Uterus (tissue), 2 donors: ENCODE results near the gene ZNF439.

Source experiments
- CTCF ChIP-seq, 4 experiments: fragments of 200-600 bp in 2 of 4; fragments of 450-650 bp in 2 of 4; sonication (generic) in 2 of 4; IDR thresholded peaks; one replicate each; pipeline ENCODE4 v1.5.1; 2016 to 2019; ENCODE audit warnings: antibody characterized with exemption in 4 of 4, mild to moderate bottlenecking in 2 of 4, moderate library complexity in 1 of 4
- POLR2A ChIP-seq, 2 donors: fragments of 450-650 bp; IDR thresholded peaks; one replicate each; pipeline ENCODE4 v1.6.1; 2016; ENCODE audit warnings: antibody characterized with exemption in 2 of 2, mild to moderate bottlenecking in 1 of 2, moderate library complexity in 1 of 2

GRCh38 chr19:11814700-11815035, 33.9 kb upstream of the ZNF439 start:
- TF ChIP-seq CTCF (IDR thresholded peaks at IDR 0.05) = no peak
- no peak for TF ChIP-seq POLR2A (IDR thresholded peaks at IDR 0.05)
